ENCODE data around the gene PDPK1.

DNA sequence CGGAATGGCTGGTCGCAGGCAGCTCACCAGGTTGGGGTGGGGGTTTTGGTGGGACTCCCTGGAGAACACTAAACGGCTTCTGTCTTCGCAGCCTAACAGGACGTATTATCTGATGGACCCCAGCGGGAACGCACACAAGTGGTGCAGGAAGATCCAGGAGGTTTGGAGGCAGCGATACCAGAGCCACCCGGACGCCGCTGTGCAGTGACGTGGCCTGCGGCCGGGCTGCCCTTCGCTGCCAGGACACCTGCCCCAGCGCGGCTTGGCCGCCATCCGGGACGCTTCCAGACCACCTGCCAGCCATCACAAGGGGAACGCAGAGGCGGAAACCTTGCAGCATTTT lies 59.7 kb downstream of the PDPK1 start:
- TF ChIP-seq, protein P1, sequence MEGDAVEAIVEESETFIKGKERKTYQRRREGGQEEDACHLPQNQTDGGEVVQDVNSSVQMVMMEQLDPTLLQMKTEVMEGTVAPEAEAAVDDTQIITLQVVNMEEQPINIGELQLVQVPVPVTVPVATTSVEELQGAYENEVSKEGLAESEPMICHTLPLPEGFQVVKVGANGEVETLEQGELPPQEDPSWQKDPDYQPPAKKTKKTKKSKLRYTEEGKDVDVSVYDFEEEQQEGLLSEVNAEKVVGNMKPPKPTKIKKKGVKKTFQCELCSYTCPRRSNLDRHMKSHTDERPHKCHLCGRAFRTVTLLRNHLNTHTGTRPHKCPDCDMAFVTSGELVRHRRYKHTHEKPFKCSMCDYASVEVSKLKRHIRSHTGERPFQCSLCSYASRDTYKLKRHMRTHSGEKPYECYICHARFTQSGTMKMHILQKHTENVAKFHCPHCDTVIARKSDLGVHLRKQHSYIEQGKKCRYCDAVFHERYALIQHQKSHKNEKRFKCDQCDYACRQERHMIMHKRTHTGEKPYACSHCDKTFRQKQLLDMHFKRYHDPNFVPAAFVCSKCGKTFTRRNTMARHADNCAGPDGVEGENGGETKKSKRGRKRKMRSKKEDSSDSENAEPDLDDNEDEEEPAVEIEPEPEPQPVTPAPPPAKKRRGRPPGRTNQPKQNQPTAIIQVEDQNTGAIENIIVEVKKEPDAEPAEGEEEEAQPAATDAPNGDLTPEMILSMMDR (optimal IDR thresholded peaks at IDR 0.05 in 1 of 3, IDR thresholded peaks at IDR 0.05 in 1 of 3, conservative IDR thresholded peaks at IDR 0.05 in 1 of 3; ENCODE audit: extremely low read depth in 1 of 3, insufficient read depth in 2 of 3, low read length in 3 of 3) = no peak
- TF ChIP-seq EZH2 (IDR thresholded peaks at IDR 0.05; ENCODE audit: low read length) = no peak
